Upper lobe of left lung (tissue), 4 donors: ENCODE results near the gene ARPC2.
A peak's percentile ranks its signal among the peaks of the same experiment; 100 is the strongest.

Experiments used
- CTCF ChIP-seq, 6 experiments: fragments of 450-650 bp in 4 of 6; fragments of 200-600 bp in 2 of 6; sonication (generic) in 2 of 6; IDR thresholded peaks; one replicate each; pipeline ENCODE4 v1.5.1; 2016 to 2019; ENCODE audit warnings: antibody characterized with exemption in 6 of 6
- EP300 ChIP-seq, 4 donors: sonication (generic); formaldehyde crosslinking; IDR thresholded peaks; one replicate each; pipeline ENCODE4 v1.5.1; 2017; ENCODE audit warnings: antibody characterized with exemption in 4 of 4, control low read depth in 2 of 4
- POLR2AphosphoS5 ChIP-seq, 2 donors: sonication (generic); formaldehyde crosslinking; IDR thresholded peaks; one replicate each; pipeline ENCODE4 v1.5.1; 2017; ENCODE audit warnings: antibody characterized with exemption in 2 of 2

GRCh38 chr2:218301176-218301819 lies 84.3 kb downstream of the ARPC2 start:
- TF ChIP-seq EP300 (IDR thresholded peaks at IDR 0.05), result no peak
- peak; percentile 94 to 98 (median 96) for TF ChIP-seq CTCF (IDR thresholded peaks at IDR 0.05)
- peak in 1 of 2 donors; percentile 34 for TF ChIP-seq POLR2AphosphoS5 (IDR thresholded peaks at IDR 0.05)
